Measurements from ENCODE around the gene BSND.

Gene BSND

GRCh38 chr1:55056632-55056992 lies 57.9 kb downstream of the BSND start:
- ATAC-seq: no peak

GRCh38 chr1:55057270-55057955 lies 58.7 kb downstream of the BSND start:
- ATAC-seq: no peak
- TF ChIP-seq ZNF70 (CRISPR knock-in tag; IDR thresholded peaks at IDR 0.05): no peak
- 0 out of 2 replicates have a peak, but pooled peaks have one; percentile 49 for TF ChIP-seq ZFP3 (CRISPR knock-in tag; IDR thresholded peaks at IDR 0.05)

More at GRCh38 chr1:55056632-55056992, 57.9 kb downstream of the BSND start:
- no peak for TF ChIP-seq CSRNP3 (CRISPR knock-in tag; IDR thresholded peaks at IDR 0.05)
- TF ChIP-seq GLIS3 (CRISPR knock-in tag; IDR thresholded peaks at IDR 0.05): no peak
- TF ChIP-seq ESRRG (CRISPR knock-in tag; IDR thresholded peaks at IDR 0.05): no peak
- TF ChIP-seq TCF4 (CRISPR knock-in tag; IDR thresholded peaks at IDR 0.05; ENCODE audit: borderline replicate concordance): no peak
- TF ChIP-seq BACH2 (CRISPR knock-in tag; IDR thresholded peaks at IDR 0.05; ENCODE audit: borderline replicate concordance): no peak
- no peak for TF ChIP-seq ZFP3 (CRISPR knock-in tag; IDR thresholded peaks at IDR 0.05)
- TF ChIP-seq SNAI2 (CRISPR knock-in tag; IDR thresholded peaks at IDR 0.05): no peak
- TF ChIP-seq ISL1 (CRISPR knock-in tag; IDR thresholded peaks at IDR 0.05): no peak
- no peak for TF ChIP-seq TSHZ2 (CRISPR knock-in tag; IDR thresholded peaks at IDR 0.05)
- TF ChIP-seq ZFP30 (CRISPR knock-in tag; IDR thresholded peaks at IDR 0.05): no peak
- TF ChIP-seq ZC3H10 (CRISPR knock-in tag; IDR thresholded peaks at IDR 0.05): no peak
- TF ChIP-seq RARB (CRISPR knock-in tag; IDR thresholded peaks at IDR 0.05): no peak
- TF ChIP-seq PATZ1 (CRISPR knock-in tag; IDR thresholded peaks at IDR 0.05; ENCODE audit: borderline replicate concordance): no peak

- ATAC-seq: no peak
- TF ChIP-seq CREB5 (CRISPR knock-in tag; IDR thresholded peaks at IDR 0.05; ENCODE audit: low read depth): no peak
- no peak for TF ChIP-seq PPARA (CRISPR knock-in tag; IDR thresholded peaks at IDR 0.05; ENCODE audit: borderline replicate concordance)
- no peak for TF ChIP-seq BACH2 (CRISPR knock-in tag; IDR thresholded peaks at IDR 0.05; ENCODE audit: borderline replicate concordance)
- no peak for TF ChIP-seq ARNTL (CRISPR knock-in tag; IDR thresholded peaks at IDR 0.05; ENCODE audit: borderline replicate concordance, low read depth)
- TF ChIP-seq SNAI2 (CRISPR knock-in tag; IDR thresholded peaks at IDR 0.05): no peak
- no peak for TF ChIP-seq ZNF565 (CRISPR knock-in tag; conservative IDR thresholded peaks at IDR 0.05; ENCODE audit: low read depth)
- TF ChIP-seq OSR1 (CRISPR knock-in tag; IDR thresholded peaks at IDR 0.05): no peak
- no peak for TF ChIP-seq ZNF70 (CRISPR knock-in tag; IDR thresholded peaks at IDR 0.05)
These were observed 59.2 kb downstream of the BSND start for GRCh38 chr1:55057956-55058298.

- ATAC-seq: no peak
- TF ChIP-seq SNAI2 (CRISPR knock-in tag; IDR thresholded peaks at IDR 0.05) (no peak), TSHZ2 (CRISPR knock-in tag; IDR thresholded peaks at IDR 0.05) (no peak), POU6F1 (CRISPR knock-in tag; IDR thresholded peaks at IDR 0.05; ENCODE audit: borderline replicate concordance, low read depth) (no peak)
These were observed 60.8 kb downstream of the BSND start for GRCh38 chr1:55059302-55060132.
